ENCODE results near the gene ESR1. TPM values are rescaled to one million over a fixed set of nuclear protein-coding genes. Genes with fewer than 3 reads are reported as not detected.

Gene ESR1
- total and polyA plus RNA-seq, 9 of the 15 experiments (the other 6 are each of a cell fraction or from before 2014, with no cell fraction given) = 0.03 to 0.27 (median 0.08) TPM; not detected in 1

DNA sequence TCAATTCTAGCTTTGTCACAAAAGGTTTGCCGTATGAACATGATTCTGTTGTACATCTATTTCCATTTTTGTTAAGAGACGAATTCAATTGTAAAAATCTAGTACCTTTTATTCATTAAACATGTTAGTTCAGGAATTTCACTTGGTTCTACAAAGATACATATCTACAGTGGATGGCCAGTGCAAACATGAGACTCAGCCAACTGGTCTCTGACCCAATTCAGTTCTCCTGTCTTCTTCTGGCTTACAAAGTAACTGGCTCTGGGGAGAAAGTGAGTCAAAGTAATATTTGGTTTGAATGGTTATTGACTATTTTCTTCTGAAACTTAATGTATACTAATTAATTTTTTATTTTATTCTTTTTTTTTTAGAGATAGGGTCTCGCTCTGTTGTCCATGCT is 70.0 kb downstream of the ESR1 start:
- Histone ChIP-seq H4K20me1 (replicated peaks; ENCODE audit: control insufficient read depth, insufficient read depth, low read length) (no peaks in the 10 kb centered on the region), H3K4me2 (ENCODE audit: insufficient read depth, low read length) (no peak overlapping the region), H3K79me2 (ENCODE audit: control insufficient read depth, insufficient read depth, low read length) (no peaks in the 10 kb centered on the region), H3K9me1 (ENCODE audit: control insufficient read depth, insufficient read depth, low read length) (no peaks in the 10 kb centered on the region), H3K9me3 (replicated peaks; ENCODE audit: control insufficient read depth, insufficient read depth, low read depth, low read length) (no peaks in the 10 kb centered on the region), H2AFZ (ENCODE audit: low read depth, low read length) (no peak overlapping the region), H3K4me1 (replicated peaks in 1 of 2; ENCODE audit: control insufficient read depth in 2 of 2, insufficient read depth in 2 of 2, low read length in 2 of 2) (no peaks in the 10 kb centered on the region), H3K27me3 (ENCODE audit: control insufficient read depth in 2 of 2, insufficient read depth in 2 of 2, low read length in 2 of 2) (no peaks in the 10 kb centered on the region), H3K36me3 (ENCODE audit: control insufficient read depth, insufficient read depth, low read length) (no peaks in the 10 kb centered on the region), H3K27ac (ENCODE audit: extremely low read depth, low read depth, low read length) (no peak overlapping the region), H3K9ac (ENCODE audit: insufficient read depth in 1 of 2, low read depth in 2 of 2, low read length in 2 of 2) (no peak overlapping the region), H3K4me3 (no peak overlapping the region)
- no peak for DNase-seq (ENCODE audit: extremely low read depth in 1 of 4, low spot score in 3 of 4)
- TF ChIP-seq ZNF583 (CRISPR knock-in tag; IDR thresholded peaks at IDR 0.05) (no peak), NFE2 (IDR thresholded peaks at IDR 0.05; ENCODE audit: low read depth) (no peak), ZNF507 (tag; conservative IDR thresholded peaks at IDR 0.05) (no peak), SMAD2 (IDR thresholded peaks at IDR 0.05; ENCODE audit: low read depth, low read length) (no peak), RBM22 (IDR thresholded peaks at IDR 0.05; ENCODE audit: low read depth, low read length, poor library complexity, severe bottlenecking) (no peak), FOXP1 (CRISPR knock-in tag; IDR thresholded peaks at IDR 0.05) (no peak), HDGF (IDR thresholded peaks at IDR 0.05) (no peak), ZNF165 (CRISPR knock-in tag; IDR thresholded peaks at IDR 0.05; ENCODE audit: borderline replicate concordance) (no peak), JUNB (CRISPR knock-in tag; conservative IDR thresholded peaks at IDR 0.05) (no peak), RHOXF2B (CRISPR knock-in tag; conservative IDR thresholded peaks at IDR 0.05) (no peak), ZFP36 (IDR thresholded peaks at IDR 0.05; ENCODE audit: low read depth, low read length, partially characterized antibody) (no peak)
- intact Hi-C loops (cut with micrococcal nuclease) = no loop called here
- CTCF ChIA-PET (ENCODE audit: low intra/inter-chr PET ratio) = no interaction called here
- in situ Hi-C loops (cut with MboI) = no loop called here
- POLR2A ChIA-PET = no interaction called here
- ATAC-seq = no peak
- 1% methylated on average over 3 of the region's 3 CpGs for WGBS (ENCODE audit: insufficient coverage, low coverage, missing lambda C conversion rate)
- FAIRE-seq = no peak
- no TSS peak for BruUV-seq (replicated peaks)
